ENCODE measurements around the gene KLK10.

Gene KLK10

GRCh38 chr19:51019544-51019925 lies at the start of gene KLK10:
TSS of gene KLK10 (minus strand) at chr19:51019709. CDS start at chr19:51019130, 579 bp downstream.
- DNase-seq, result no peak

GRCh38 chr19:51066393-51067186 lies 47.1 kb upstream of the KLK10 start:
- no peak for DNase-seq

GRCh38 chr19:51065221-51065960 lies 45.9 kb upstream of the KLK10 start:
- no peak for DNase-seq

GRCh38 chr19:51064534-51065220 lies 45.2 kb upstream of the KLK10 start, which contains the start of gene KLK13:
TSS of gene KLK13 (minus strand) at chr19:51065092. CDS start at chr19:51065067, 25 bp downstream.
- DNase-seq, result no peak

GRCh38 chr19:51063664-51064063 lies 44.2 kb upstream of the KLK10 start:
- no peak for DNase-seq

- no peak for DNase-seq
Measured at GRCh38 chr19:51060973-51061372, 41.5 kb upstream of the KLK10 start.

- DNase-seq, result no peak
Measured at GRCh38 chr19:51060336-51060735, 40.8 kb upstream of the KLK10 start.

- no peak for DNase-seq
Measured at GRCh38 chr19:51059715-51060114, 40.2 kb upstream of the KLK10 start.

- DNase-seq, result no peak
Measured at GRCh38 chr19:51055866-51056265, 36.4 kb upstream of the KLK10 start.

GRCh38 chr19:51047031-51047335 lies 27.5 kb upstream of the KLK10 start:
- no peak for DNase-seq

- DNase-seq, result no peak
Measured at GRCh38 chr19:51044327-51044726, 24.8 kb upstream of the KLK10 start.

GRCh38 chr19:51043497-51043896 lies 24.0 kb upstream of the KLK10 start:
- DNase-seq, result no peak

GRCh38 chr19:51040151-51040550 lies 20.6 kb upstream of the KLK10 start:
- DNase-seq, result no peak

- no peak for DNase-seq
Measured at GRCh38 chr19:51036519-51036918, 17.0 kb upstream of the KLK10 start.

- DNase-seq, result peak; percentile 13
Measured at GRCh38 chr19:51034704-51035103, 15.2 kb upstream of the KLK10 start, which contains the start of gene KLK12. TSS of gene KLK12 (minus strand) at chr19:51035002. CDS start at chr19:51034621, 381 bp downstream.

- DNase-seq, result no peak
Measured at GRCh38 chr19:51031880-51032225, 12.3 kb upstream of the KLK10 start.

GRCh38 chr19:51031220-51031879 lies 11.8 kb upstream of the KLK10 start:
- peak; percentile 18 for DNase-seq

- no peak for DNase-seq
Measured at GRCh38 chr19:51030631-51031030, 11.1 kb upstream of the KLK10 start.

- DNase-seq, result no peak
Measured at GRCh38 chr19:51029718-51030117, 10.2 kb upstream of the KLK10 start.

GRCh38 chr19:51027873-51028272 lies 8.4 kb upstream of the KLK10 start:
- no peak for DNase-seq

GRCh38 chr19:51027126-51027806 lies 7.8 kb upstream of the KLK10 start:
- no peak for DNase-seq

GRCh38 chr19:51026554-51026831 lies 7.0 kb upstream of the KLK10 start, which contains the start of gene KLK11:
TSS of gene KLK11 (minus strand) at chr19:51026616. CDS start at chr19:51025631, 985 bp downstream.
- no peak for DNase-seq

Data from activated CD4-positive, CD25-positive, alpha-beta regulatory T cell treated with anti-CD3 and anti-CD28 coated beads, Interleukin-2, amount 50 U/mL, for 72 hours (primary cell).